ENCODE data around the gene SLC12A5. TPM values are rescaled to one million over a fixed set of nuclear protein-coding genes. Genes with fewer than 3 reads are reported as not detected.

The SLC12A5 gene
- total RNA-seq, 4 donors from 2014 or later = 5.2 TPM; not detected in 3

- Histone ChIP-seq H3K4me3 (no peak overlapping the region), H3K27ac (no peak overlapping the region), H3K4me1 (no peaks in the 10 kb centered on the region), H3K27me3 (peaks cover 0 to 15% of the 10 kb centered on the region in 2 donors), H3K9me3 (no peaks in the 10 kb centered on the region), H3K36me3 (peaks cover 0 to 9% (median 0%) of the 10 kb centered on the region in 3 donors)
- TF ChIP-seq EP300 (IDR thresholded peaks at IDR 0.05) (no peak), POLR2A (IDR thresholded peaks at IDR 0.05) (no peak)
- TF ChIP-seq, protein P1, sequence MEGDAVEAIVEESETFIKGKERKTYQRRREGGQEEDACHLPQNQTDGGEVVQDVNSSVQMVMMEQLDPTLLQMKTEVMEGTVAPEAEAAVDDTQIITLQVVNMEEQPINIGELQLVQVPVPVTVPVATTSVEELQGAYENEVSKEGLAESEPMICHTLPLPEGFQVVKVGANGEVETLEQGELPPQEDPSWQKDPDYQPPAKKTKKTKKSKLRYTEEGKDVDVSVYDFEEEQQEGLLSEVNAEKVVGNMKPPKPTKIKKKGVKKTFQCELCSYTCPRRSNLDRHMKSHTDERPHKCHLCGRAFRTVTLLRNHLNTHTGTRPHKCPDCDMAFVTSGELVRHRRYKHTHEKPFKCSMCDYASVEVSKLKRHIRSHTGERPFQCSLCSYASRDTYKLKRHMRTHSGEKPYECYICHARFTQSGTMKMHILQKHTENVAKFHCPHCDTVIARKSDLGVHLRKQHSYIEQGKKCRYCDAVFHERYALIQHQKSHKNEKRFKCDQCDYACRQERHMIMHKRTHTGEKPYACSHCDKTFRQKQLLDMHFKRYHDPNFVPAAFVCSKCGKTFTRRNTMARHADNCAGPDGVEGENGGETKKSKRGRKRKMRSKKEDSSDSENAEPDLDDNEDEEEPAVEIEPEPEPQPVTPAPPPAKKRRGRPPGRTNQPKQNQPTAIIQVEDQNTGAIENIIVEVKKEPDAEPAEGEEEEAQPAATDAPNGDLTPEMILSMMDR (IDR thresholded peaks at IDR 0.05) = no peak
- WGBS, 2 donors = 57 to 70% methylated on average over 12 to 19 of the region's 19 CpGs
- no peak for DNase-seq (ENCODE audit: low spot score in 2 of 2)
Observed at GRCh38 chr20:46051556-46052308, 22.7 kb downstream of the SLC12A5 start.

DNA sequence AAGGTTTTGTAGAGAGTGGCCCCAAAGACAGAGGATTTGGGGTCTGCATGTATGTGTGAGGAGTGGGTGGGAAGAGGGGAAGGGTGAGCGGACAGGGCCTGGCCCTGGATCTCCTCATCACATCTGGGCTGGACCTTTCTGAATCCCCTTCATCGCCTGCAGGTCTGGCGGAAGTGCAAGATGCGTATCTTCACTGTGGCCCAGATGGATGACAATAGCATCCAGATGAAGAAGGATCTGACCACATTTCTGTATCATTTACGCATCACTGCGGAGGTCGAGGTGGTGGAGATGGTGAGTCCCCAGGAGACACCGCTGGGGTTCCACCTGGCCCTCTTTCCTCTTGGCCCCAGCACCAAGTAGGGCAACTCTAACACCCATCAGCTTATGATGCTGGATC lies 24.4 kb downstream of the SLC12A5 start:
- peaks cover 0 to 25% of the 10 kb centered on the region in 2 donors for H3K27me3 ChIP-seq
- DNase-seq (ENCODE audit: low spot score in 2 of 2) = no peak

DNA sequence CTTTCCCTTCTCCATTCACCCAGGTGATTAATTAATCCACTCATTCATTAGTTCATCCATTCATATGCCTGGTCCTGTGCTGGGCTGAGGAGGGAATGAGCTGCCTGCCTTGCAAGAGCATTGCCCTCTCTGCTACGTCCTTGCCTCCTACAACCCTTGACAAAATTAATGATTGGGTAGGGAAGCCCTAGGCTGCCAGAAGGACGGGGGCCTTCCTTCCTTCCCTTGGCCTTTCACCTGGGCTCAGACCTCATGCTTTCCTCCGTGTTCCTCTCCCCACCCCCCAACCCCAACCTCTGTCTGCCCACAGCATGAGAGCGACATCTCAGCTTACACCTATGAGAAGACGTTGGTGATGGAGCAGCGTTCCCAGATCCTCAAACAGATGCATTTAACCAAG lies 25.6 kb downstream of the SLC12A5 start:
- H3K4me1 ChIP-seq = peaks cover 0 to 28% (median 18%) of the 10 kb centered on the region in 4 donors
- 32 to 53% methylated on average over 6 of the region's 6 CpGs for WGBS, 2 donors
- DNase-seq (ENCODE audit: low spot score in 2 of 2) = no peak

More for the DNA sequence above, 24.4 kb downstream of the SLC12A5 start:
- Histone ChIP-seq H3K9me3 (no peaks in the 10 kb centered on the region), H3K4me1 (peaks cover 0 to 16% (median 10%) of the 10 kb centered on the region in 4 donors), H3K4me3 (no peak overlapping the region), H3K36me3 (peaks cover 0 to 12% (median 0%) of the 10 kb centered on the region in 3 donors), H3K27ac (no peak overlapping the region)
- no peak for TF ChIP-seq POLR2A (IDR thresholded peaks at IDR 0.05)
- TF ChIP-seq, protein P1 (IDR thresholded peaks at IDR 0.05) = no peak
- no peak for TF ChIP-seq EP300 (IDR thresholded peaks at IDR 0.05)
- 92 to 97% methylated on average over 8 of the region's 8 CpGs for WGBS, 2 donors

GRCh38 chr20:46055269-46055668 lies 26.3 kb downstream of the SLC12A5 start:
- Histone ChIP-seq H3K9me3 (no peaks in the 10 kb centered on the region), H3K27ac (no peak overlapping the region), H3K4me3 (no peak overlapping the region), H3K36me3 (peaks cover 0 to 20% (median 0%) of the 10 kb centered on the region in 3 donors), H3K27me3 (peaks cover 0 to 25% of the 10 kb centered on the region in 2 donors), H3K4me1 (peaks cover 0 to 31% (median 20%) of the 10 kb centered on the region in 4 donors)
- WGBS, 2 donors = 35 to 50% methylated on average over 1 of the region's 1 CpG
- no peak for TF ChIP-seq EP300 (IDR thresholded peaks at IDR 0.05)
- TF ChIP-seq, protein P1 (IDR thresholded peaks at IDR 0.05) = no peak
- no peak for TF ChIP-seq POLR2A (IDR thresholded peaks at IDR 0.05)
- DNase-seq (ENCODE audit: low spot score in 2 of 2) = no peak

More for the DNA sequence above, 25.6 kb downstream of the SLC12A5 start:
- TF ChIP-seq EP300 (IDR thresholded peaks at IDR 0.05) (no peak), POLR2A (IDR thresholded peaks at IDR 0.05) (no peak)
- TF ChIP-seq, protein P1 (IDR thresholded peaks at IDR 0.05) = no peak
- no peaks in the 10 kb centered on the region for H3K9me3 ChIP-seq
- H3K27ac ChIP-seq = no peak overlapping the region
- H3K36me3 ChIP-seq = peaks cover 0 to 14% (median 0%) of the 10 kb centered on the region in 3 donors
- peaks cover 0 to 25% of the 10 kb centered on the region in 2 donors for H3K27me3 ChIP-seq
- no peak overlapping the region for H3K4me3 ChIP-seq
